GM18867 (cell line): ENCODE results near the gene NCF4.
A peak's percentile ranks its signal among the peaks of the same experiment; 100 is the strongest.

ENCODE experiments used
- ATAC-seq: cut with Tn5 transposase; IDR thresholded peaks from one replicate; pipeline ENCODE4 v1.9.1; 2021; ENCODE audit warnings: mild to moderate bottlenecking, moderate library complexity; ENCODE audit not compliant: unreplicated experiment

NCF4 gene

DNA sequence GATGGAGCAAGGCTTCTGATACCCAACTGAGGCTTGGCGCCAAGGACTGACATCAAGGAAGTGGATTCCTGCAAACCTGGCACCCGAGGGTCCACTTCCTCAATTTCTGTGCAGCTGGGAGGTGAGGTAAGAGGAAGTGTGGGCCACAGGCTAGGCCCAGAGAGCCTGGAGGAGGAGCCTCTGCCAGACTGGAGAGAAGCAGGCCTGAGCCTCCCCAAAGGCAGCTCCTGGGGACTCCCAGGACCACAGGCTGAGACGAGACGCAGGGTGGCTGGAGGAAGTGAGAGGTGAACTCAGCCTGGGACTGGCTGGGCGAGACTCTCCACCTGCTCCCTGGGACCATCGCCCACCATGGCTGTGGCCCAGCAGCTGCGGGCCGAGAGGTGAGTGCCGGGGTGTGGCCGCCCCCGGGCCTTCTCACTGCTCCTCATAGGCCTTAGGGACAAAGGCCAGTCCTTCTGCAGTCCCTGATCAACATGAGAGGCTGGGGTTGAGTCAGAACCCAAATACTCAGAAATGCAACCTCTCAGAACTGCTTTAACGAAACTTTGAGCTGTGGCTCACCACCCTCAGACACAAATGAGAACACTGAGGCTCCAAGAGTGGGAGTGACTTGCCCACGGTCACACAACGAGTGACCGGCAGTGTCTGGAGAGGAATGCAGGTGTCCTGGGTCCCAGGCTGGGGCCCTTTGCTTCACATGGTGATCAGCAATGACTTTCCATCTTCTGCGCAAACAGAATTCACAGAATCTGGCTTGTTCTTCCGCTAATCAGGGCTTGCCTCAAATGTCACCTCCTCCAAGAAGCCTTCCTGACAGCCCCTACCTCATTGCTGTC lies at the start of gene NCF4:
TSS of gene NCF4 (plus strand) at position 186 of the 839 bp plus-strand sequence. CDS start at position 352, 166 bp downstream.
- peak; percentile 64 for ATAC-seq

DNA sequence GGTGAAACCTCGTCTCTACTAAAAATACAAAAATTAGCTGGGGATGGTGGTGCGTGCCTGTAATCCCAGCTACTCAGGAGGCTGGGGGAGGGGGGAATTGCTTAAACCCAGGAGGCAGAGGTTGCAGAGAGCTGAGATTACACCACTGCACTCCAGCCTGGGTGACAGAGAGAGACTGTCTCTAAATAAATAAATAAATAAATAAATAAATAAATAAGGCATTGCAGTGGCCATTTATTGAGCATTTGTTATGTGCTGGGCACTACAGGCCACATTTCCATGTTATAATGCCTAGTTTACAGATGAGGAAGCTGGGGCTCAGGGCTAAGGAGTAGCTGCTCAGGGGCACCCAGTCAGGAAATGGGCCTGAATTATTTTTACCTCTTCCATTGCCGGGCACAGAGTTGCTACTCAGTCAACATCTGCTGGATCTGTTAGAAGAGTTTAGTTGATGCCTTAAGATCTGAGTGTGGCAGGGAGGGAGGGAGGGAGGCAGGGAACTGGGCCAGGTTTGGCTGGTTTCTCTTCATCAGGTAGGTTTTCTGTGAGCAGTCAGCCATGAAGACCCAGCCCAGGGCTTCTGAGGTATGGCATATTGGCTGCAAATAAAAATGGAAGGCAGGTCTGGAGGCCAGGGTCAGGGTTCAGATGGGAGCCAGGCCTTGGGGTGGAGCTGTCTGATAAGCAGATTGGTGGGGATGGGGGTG lies 49.6 kb upstream of the NCF4 start:
- ATAC-seq: no peak

DNA sequence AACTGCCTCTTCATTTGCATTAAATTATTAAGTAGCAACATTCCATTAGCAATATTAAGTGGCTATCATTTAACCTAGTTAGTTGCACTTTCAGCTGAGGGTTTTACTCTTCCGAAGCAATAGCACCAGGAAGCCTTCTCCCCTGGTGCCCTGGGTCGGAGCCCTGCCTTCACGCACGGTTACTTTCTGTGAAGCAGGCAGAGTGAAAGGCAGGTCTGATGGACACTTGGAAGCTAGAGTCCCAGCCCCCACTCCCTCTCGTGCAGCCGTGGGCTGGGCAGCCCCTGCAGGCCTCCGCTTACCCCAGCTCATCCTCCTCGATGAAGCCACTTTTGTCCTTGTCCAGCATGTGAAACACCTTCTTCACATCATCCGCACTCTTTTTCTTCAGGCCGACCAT lies 46.0 kb upstream of the NCF4 start:
- ATAC-seq: no peak

DNA sequence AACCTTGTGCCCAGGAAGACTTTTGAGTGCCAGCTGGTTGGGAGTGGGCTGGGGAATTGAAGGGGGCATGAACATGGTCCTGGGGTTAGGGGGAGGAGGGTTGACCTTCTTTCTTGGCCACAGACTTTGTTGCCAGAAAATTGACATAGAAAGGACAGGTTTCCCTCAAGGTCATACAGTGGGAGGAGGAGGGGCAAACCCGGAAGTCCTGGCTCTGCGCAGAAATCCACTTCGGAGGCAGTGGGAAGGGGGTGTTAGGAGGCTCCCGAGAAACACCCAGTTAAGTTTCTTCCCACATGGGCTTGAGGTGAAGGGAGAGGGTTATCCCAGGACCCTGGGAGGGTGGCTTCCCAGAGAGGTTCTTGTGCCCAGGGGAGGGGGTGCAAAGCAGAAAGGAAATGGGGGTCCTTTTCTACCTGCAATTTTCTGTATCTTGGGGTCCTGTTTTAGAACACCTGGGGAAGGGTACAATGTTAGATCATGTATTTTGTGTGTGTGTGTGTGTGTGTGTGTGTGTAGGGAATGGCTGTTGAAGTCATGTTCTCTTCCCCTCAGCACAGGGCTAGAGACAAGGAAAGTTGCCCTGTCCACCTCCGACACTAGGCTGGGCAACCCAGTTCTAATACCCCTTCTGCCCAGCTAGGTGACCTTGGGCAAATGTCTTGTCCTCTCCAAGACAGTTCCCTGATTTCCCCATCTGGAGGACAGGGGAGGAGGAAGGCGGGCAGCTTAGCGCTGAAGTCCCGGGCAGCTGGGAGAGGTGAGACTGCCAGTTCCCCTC lies 45.1 kb upstream of the NCF4 start:
- ATAC-seq: no peak

DNA sequence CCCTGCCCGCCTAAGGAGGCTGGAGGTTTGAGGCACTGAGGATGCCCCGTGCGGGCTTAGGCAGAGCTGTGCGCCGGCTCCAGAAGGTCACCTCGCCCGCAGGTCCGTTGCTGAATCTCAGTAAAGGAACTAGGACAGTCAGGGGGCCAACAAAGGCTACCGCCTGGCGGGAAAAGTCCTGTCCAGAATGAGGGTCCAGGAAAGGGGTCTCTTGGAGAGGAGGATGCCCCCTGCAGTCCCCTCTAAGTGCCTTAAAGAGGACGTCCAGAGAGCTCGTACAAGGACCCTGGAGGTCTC lies 44.5 kb upstream of the NCF4 start:
- ATAC-seq: no peak

DNA sequence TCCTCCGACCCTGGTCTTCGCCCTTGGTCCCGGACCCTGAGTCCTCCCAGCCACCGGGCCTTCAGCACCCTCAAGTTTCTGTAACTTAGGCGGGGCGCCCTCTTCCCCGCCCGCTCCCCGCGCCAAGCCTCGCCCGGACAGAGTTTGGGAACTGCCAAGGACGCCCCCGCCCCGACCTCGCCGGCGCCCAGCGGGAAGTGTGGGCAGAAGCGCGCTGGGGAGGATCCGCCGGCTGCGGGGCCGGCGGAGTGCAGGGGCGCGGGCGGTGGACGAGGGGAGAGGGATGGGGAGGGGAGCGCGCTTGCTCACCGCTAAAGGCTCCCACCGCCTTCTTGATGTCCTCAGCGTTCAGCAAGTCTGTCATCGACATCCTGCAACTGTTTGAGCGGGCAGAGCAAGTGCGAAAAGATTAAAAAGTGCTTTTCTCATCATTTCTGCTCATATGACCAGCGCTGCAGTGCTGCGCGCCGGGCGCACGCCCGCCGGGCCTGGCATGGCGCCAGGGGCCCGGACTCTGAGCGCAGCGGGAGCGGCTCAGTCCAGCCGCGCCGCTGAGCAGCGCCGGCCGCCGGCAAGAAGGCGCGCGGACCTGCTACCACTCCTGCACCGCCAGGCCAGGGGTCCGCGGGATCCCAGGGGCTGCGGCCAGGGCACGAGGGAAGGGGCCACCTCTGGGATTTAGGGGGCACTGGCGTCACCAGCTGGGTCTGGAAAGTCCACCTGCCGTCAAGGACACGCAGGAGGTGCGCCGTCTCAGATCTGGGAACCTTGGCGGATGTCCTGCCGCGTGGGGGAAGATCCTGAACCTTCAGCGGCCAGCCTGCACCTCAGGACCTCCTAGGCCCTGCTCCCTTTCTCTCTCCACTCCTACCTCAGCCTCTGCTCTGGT lies 43.9 kb upstream of the NCF4 start, which contains the start of gene PVALB:
TSS of gene PVALB (minus strand) at position 400 of the 889 bp plus-strand sequence. CDS start at position 370, 30 bp downstream.
- ATAC-seq: no peak

DNA sequence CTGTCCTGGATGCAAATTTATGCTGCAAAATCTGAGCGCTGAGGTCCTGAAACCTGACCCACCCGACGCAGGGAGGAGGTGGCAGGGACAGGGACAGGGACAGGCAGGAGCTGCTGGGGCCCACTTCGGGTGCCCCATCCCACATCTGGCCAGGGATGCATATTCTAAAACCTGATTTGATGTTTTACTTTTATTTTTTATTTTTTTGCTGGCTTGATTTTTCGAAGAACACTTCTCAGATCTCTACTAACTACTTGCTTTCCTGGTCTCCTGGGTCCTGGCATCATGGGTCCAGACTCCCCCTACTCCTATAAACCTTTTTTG lies 43.3 kb upstream of the NCF4 start:
- ATAC-seq: no peak

DNA sequence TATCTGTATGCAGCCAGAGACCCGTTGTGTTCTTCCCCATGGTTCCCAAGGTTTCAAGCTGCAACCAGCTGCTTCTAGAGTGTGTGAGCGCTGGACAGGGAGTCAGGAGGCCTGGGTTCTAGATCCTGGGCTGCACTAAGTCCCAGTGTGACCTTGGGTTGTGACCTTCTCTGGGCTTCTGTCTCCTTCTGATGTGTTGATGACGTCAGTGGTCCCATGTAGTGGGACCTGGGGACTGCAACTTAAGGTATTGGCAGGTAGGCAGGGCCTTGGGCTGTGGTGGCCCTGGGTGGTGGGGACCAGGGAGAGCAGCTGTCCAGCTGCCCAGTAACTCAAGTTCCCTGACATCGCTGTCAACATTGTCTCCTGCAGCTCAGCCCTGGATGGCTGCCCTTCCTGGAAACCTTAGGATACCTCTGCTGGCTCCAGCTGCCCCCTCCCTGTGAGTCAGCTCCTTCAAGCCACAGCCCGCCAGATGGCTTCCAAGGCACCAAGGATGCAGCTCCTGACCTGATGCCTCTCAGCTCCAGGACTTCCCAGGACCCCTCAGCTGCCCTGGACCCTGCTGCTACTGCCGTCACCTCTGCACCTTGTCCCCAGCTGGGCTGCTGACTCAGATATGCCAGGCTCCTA lies 42.7 kb upstream of the NCF4 start:
- ATAC-seq: no peak

DNA sequence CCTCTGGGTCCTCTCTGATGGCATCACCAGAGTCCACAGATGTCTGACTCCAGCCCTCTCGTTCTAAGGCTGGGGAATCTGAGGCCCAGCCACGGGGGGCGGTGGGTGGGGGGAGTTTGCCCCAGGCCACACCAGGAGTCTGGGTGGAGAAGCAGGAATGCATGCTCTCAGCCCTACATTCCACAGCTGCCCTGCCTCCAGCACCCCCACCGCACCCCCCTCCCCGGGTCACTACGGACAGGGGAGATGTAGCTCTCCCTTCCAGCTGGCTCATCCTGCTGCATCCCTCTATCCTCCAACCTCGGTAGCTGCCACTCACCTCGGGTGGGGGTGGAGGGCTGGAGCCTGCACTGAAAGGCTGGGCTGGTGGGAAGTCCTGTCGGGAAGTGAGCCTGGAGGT lies 41.7 kb upstream of the NCF4 start:
- ATAC-seq: no peak

DNA sequence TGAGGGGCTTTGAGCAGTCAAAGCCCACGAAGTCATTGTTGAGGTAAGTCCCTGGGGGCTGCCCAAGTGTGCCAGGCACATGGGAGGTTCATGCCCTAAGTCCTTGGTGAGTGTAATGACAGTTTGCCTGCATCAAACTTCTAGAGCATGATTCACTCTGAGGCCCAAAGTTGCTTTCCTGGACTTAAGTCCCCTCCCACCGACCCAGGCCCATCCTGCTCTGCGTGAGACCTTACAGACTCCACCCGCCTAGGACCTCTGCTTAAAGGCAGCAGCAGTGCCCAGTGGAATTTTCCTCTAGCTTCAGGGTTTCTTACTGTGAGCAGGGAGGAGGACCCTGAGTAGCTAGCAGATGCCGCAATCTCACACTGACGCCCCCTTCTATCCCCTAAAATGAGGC lies 38.2 kb upstream of the NCF4 start:
- ATAC-seq: no peak

DNA sequence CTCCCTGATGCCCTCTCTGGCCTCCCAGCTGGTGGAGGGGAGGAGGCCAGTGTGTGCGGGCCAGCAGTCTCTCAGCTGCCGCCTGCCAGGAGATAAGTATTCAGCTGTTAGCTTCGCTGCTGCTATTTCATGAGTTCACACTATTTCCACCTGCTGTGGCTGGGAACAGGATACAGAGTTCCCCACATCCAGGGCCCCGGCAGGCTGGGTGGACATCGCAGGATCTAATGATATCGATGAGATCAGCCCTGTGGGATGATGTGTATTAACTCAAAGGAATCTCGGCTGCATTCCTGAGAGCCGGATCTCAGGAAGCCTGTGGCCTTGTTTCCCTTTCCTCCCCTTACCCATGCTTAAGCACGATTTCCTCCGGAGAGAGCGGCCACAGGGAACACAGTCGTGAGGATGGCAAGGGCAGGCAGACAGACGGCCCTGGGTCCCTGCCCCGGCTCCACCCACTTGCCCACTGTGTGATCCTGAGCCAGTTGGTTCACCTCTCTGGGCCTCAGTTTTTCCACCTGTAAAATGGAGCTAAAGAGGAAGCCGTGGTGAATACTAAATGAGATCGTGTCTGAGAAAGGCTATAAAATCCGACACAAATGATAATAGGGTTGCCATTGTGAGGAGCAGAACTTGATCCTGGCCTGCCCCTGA lies 37.5 kb upstream of the NCF4 start:
- ATAC-seq: no peak

DNA sequence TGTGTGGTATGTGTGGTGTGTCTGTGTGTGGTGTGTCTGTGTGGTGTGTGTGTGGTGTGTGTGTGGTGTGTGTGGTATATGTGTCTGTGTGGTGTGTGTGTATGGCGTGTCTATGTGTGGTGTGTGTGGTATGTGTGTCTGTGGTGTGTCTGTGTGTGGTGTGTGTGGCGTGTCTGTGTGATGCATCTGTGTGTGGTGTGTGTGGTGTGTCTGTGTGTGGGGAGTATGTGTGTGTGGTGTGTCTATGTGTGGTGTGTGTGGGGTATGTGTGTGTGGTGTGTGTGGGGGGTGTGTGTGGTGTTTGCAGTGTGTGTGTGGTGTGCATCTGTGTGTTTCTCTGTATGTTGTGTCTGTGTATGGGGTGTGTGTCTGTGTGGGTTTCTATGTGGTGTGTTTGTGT lies 36.2 kb upstream of the NCF4 start:
- no peak for ATAC-seq

DNA sequence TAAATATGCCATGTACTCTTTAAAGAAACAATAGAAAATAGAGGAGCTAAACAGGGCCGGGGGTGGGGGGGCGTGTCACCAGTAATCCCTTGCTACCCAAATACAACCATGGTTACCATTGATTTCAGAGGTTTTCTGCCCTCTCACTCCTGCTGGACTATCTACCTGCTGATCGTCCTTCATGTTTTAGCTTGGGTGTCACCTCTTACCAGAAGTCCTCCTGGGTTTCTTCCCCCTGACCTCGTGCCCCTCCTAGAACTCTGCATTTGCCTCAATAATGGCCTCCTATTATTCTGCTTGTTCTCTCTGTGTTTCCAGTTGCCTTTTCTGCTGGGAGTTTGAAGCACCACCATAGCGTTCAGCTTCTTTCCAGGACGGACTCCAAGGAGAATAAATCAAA lies 34.5 kb upstream of the NCF4 start:
- ATAC-seq: no peak

DNA sequence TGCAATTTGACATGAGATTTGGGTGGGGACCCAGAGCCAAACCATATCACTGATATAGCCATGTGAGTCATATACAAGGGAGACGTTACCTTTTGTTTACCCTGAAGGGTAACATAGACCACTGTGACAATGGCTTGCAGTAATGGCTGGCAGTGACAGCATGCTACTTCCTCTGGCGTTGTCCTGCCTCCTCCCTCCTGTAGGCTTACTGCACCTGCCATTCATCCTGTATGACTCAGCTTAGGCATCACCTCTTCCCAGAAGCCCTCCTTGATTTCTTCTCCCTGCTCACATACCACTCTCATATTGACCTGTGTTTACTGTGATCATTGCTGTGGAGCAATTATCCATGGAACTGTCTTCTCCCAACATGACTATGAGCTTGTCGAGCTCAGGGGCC lies 32.0 kb upstream of the NCF4 start:
- ATAC-seq: no peak

DNA sequence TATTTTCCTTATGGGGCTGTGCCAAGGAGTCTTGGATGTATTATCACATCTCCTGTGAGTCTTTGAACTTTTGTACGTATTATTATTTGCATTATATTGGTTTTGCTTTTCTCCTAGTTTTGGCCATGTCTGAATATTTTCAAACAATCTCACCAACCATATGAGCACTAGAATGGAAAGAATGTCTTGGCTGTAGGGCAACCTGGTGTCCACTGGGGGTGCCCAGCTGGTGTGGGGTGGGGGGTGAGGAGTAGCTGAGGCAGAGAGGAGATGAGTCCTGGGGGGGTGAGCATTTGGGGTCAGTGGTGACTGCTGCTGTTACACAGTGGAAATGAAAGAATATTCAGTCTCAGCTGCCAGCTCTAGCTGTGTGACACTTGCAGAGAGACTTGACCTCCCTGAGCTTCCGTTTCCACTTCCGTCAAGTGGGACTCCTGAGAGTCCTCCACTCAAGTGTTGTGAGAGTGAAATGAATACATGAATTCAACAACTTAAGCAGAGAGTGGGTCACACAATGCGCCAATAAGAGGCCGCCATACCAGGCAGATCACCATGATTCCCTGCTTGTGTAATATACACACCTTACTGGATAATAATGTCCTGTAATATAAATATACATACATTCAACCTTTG lies 31.3 kb upstream of the NCF4 start:
- no peak for ATAC-seq

DNA sequence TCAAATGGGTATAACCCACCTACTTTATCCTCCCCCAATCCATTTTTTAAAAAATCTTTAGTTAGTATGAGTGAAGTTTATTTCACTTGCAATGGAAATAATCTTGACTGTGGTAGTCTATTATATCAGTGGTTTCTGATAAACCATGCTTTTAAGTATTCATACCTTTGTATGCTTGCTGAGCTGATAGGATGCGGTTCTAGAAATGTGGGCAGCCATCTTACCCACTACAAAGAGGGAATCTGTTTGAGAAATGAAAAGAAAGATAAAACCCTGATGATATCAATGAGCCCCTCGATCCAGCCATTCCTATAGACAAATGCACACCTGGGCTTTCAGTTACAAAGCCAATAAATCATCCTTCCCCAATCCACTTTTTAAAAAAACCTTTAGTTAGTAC lies 30.2 kb upstream of the NCF4 start:
- ATAC-seq: no peak

DNA sequence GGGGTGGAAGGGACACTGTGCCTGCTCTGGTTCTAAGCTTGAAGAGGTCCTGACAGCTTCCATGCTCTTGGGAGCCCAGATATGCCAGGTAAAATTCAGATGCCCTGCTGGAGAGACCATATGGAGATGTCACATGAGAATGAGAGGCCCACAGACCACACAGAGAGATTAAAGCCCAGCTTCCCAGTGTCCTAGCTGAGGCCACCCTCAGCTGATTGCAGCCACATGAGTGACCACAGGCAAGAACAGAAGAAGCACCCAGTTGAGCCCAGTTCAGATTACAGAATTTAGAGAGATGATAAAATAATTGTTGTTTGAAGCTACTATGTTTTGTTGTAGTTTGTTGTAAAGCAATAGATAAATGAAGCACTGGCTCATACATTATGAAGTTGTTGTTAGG lies 29.6 kb upstream of the NCF4 start:
- ATAC-seq: no peak

DNA sequence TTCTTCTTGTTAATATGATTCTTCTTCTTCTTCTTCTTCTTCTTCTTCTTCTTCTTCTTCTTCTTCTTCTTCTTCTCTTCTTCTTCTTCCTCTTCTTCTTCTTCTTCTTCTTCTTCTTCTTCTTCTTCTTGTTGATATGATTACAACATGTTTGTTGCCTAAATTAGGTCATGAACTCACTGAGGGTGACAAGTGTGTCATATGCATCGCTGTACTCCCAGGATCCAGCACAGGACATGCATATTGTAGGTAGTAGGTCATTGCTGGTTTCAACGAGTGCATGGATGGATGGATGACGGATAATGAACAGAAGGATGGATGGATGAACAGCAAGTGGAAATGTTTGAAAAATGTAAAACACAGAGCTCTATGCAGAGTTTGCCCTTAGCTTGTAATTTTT lies 29.1 kb upstream of the NCF4 start:
- ATAC-seq: no peak

DNA sequence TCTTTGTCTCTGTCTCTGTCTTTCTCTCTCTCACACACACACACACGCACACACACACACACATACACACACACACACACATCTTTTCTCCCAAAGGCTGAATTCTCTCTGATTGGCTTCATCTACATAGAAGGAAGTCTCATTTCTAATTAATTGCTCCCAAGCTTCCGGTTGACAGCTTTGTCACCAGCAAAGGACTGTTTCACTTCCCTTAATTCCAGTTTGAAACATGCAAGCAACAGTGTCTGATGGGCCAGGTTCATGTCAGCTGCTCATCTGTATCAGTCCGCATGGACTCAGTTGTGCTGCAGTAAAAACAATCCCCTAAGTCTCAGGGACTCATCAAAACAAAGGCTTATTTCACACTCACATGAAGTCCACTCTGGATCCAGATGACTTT lies 27.7 kb upstream of the NCF4 start:
- no peak for ATAC-seq
